Nephron (organoid): Measurements from ENCODE around the gene STKLD1.

Source experiments
- H3K27ac Mint-ChIP-seq, 3 experiments: 2 replicates each; pipeline ENCODE4 v1.8.0; 2020; ENCODE audit warnings: mixed read lengths in 3 of 3, mild to moderate bottlenecking in 2 of 3, moderate library complexity in 1 of 3
- H3K27me3 Mint-ChIP-seq: 2 replicates; pipeline ENCODE4 v1.8.0; 2021; ENCODE audit warnings: low read depth, mild to moderate bottlenecking, moderate library complexity, mixed read lengths
- H3K36me3 Mint-ChIP-seq: 2 replicates; pipeline ENCODE4 v1.8.0; 2020; ENCODE audit warnings: low read depth, mixed read lengths
- H3K4me1 Mint-ChIP-seq: 2 replicates; pipeline ENCODE4 v1.8.0; 2020; ENCODE audit warnings: mixed read lengths
- H3K4me3 Mint-ChIP-seq, 3 experiments: 2 replicates each; pipeline ENCODE4 v1.8.0; 2020; ENCODE audit warnings: mild to moderate bottlenecking in 3 of 3, mixed read lengths in 3 of 3, moderate library complexity in 2 of 3
- H3K9me3 Mint-ChIP-seq: 2 replicates; pipeline ENCODE4 v1.8.0; 2020; ENCODE audit warnings: mixed read lengths
- TF ChIP-seq, protein P1 (sequence below), 3 experiments: fragments of 200-600 bp; sonication (generic); IDR thresholded peaks; one replicate each; pipeline ENCODE4 v1.5.0; 2021; ENCODE audit warnings: antibody characterized with exemption in 3 of 3; ENCODE audit not compliant: unreplicated experiment in 3 of 3

Gene STKLD1

GRCh38 chr9:133347515-133347984 lies 28.6 kb upstream of the STKLD1 start:
- TF ChIP-seq, protein P1, sequence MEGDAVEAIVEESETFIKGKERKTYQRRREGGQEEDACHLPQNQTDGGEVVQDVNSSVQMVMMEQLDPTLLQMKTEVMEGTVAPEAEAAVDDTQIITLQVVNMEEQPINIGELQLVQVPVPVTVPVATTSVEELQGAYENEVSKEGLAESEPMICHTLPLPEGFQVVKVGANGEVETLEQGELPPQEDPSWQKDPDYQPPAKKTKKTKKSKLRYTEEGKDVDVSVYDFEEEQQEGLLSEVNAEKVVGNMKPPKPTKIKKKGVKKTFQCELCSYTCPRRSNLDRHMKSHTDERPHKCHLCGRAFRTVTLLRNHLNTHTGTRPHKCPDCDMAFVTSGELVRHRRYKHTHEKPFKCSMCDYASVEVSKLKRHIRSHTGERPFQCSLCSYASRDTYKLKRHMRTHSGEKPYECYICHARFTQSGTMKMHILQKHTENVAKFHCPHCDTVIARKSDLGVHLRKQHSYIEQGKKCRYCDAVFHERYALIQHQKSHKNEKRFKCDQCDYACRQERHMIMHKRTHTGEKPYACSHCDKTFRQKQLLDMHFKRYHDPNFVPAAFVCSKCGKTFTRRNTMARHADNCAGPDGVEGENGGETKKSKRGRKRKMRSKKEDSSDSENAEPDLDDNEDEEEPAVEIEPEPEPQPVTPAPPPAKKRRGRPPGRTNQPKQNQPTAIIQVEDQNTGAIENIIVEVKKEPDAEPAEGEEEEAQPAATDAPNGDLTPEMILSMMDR (IDR thresholded peaks at IDR 0.05; ENCODE audit: unreplicated experiment in 3 of 3): no peak
- Mint-ChIP-seq H3K4me1 (peaks cover 34% of the 10 kb centered on the region), H3K27me3 (no peaks in the 10 kb centered on the region), H3K27ac (peak overlapping the region; percentile 95 to 96 (median 96)), H3K4me3 (peak overlapping the region; percentile 94 to 99 (median 99)), H3K9me3 (no peaks in the 10 kb centered on the region), H3K36me3 (peaks cover 45% of the 10 kb centered on the region)

- peak within 1 kb of the TSS; percentile 95 to 96 (median 96) for H3K27ac Mint-ChIP-seq
- peak within 1 kb of the TSS; percentile 94 to 99 (median 99) for H3K4me3 Mint-ChIP-seq
- H3K27me3 Mint-ChIP-seq: no peaks in the 10 kb centered on the region
- H3K4me1 Mint-ChIP-seq: peaks cover 28% of the 10 kb centered on the region
- H3K9me3 Mint-ChIP-seq: no peaks in the 10 kb centered on the region
- TF ChIP-seq, protein P1 (IDR thresholded peaks at IDR 0.05; ENCODE audit: unreplicated experiment in 3 of 3): no peak
- H3K36me3 Mint-ChIP-seq: peaks cover 50% of the 10 kb centered on the region
These were observed 28.0 kb upstream of the STKLD1 start, which contains the start of the genes MED22 and RPL7A for GRCh38 chr9:133347985-133348717. TSS of gene MED22 (minus strand) at chr9:133348131. CDS start at chr9:133346662, 1,469 bp downstream. TSS of gene RPL7A (plus strand) at chr9:133348218. CDS start at chr9:133348244, 26 bp downstream.

GRCh38 chr9:133348718-133349573 lies 27.2 kb upstream of the STKLD1 start:
- H3K4me3 Mint-ChIP-seq: peak overlapping the region; percentile 94 to 99 (median 99)
- no peaks in the 10 kb centered on the region for H3K9me3 Mint-ChIP-seq
- H3K27ac Mint-ChIP-seq: peak overlapping the region; percentile 95 to 96 (median 96)
- TF ChIP-seq, protein P1 (IDR thresholded peaks at IDR 0.05; ENCODE audit: unreplicated experiment in 3 of 3): no peak
- H3K27me3 Mint-ChIP-seq: no peaks in the 10 kb centered on the region
- peaks cover 27% of the 10 kb centered on the region for H3K4me1 Mint-ChIP-seq
- peaks cover 52% of the 10 kb centered on the region for H3K36me3 Mint-ChIP-seq

- peak overlapping the region in 1 of 3 experiments; percentile 54 for H3K27ac Mint-ChIP-seq
- H3K4me1 Mint-ChIP-seq: peaks cover 27% of the 10 kb centered on the region
- H3K9me3 Mint-ChIP-seq: no peaks in the 10 kb centered on the region
- TF ChIP-seq, protein P1 (IDR thresholded peaks at IDR 0.05; ENCODE audit: unreplicated experiment in 3 of 3): no peak
- H3K4me3 Mint-ChIP-seq: peak overlapping the region; percentile 94 to 99 (median 99)
- H3K36me3 Mint-ChIP-seq: peaks cover 52% of the 10 kb centered on the region
- no peaks in the 10 kb centered on the region for H3K27me3 Mint-ChIP-seq
These were observed 26.1 kb upstream of the STKLD1 start for GRCh38 chr9:133349965-133350616.

- TF ChIP-seq, protein P1 (IDR thresholded peaks at IDR 0.05; ENCODE audit: unreplicated experiment in 3 of 3): no peak
- Mint-ChIP-seq H3K27ac (no peak overlapping the region), H3K9me3 (no peaks in the 10 kb centered on the region), H3K4me1 (peaks cover 24% of the 10 kb centered on the region), H3K36me3 (peaks cover 47% of the 10 kb centered on the region), H3K27me3 (no peaks in the 10 kb centered on the region), H3K4me3 (peak overlapping the region; percentile 19 to 77 (median 68))
These were observed 24.6 kb upstream of the STKLD1 start for GRCh38 chr9:133351526-133351907.
